CD4-positive, alpha-beta T cell treated with Interleukin-12 subunit alpha and Interleukin-12 subunit beta, for 1 hour (primary cell): ENCODE data around the gene SIPA1L3.

Experiments
- DNase-seq: peaks from one replicate; pipeline ENCODE4 v3.0.0-alpha.2; 2020

The SIPA1L3 gene

GRCh38 chr19:38163419-38164290 lies 256.6 kb downstream of the SIPA1L3 start:
- DNase-seq = no peak

GRCh38 chr19:38164526-38164925 lies 257.5 kb downstream of the SIPA1L3 start:
- DNase-seq = no peak

GRCh38 chr19:38165335-38165734 lies 258.3 kb downstream of the SIPA1L3 start:
- DNase-seq = no peak

GRCh38 chr19:38168637-38169036 lies 261.6 kb downstream of the SIPA1L3 start:
- no peak for DNase-seq

DNA sequence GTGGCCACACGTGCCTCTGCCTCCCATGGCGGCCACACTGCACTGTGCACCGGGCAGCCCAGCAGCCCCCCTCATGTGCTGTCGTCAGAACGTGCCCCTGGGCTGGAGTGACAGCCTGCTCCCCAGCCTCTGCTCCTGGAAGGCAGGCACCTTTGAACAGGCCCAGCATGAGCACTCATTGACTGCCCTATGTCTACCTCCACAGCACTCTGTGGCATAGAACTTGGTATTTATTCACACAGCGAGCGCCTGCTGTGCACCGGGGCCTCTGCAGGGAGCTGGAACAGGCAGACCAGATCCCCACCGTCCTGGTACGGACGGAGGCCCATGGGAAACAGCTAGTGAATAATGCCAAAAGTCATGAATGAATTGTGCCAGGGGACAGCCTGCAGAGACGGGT lies 263.3 kb downstream of the SIPA1L3 start:
- no peak for DNase-seq

DNA sequence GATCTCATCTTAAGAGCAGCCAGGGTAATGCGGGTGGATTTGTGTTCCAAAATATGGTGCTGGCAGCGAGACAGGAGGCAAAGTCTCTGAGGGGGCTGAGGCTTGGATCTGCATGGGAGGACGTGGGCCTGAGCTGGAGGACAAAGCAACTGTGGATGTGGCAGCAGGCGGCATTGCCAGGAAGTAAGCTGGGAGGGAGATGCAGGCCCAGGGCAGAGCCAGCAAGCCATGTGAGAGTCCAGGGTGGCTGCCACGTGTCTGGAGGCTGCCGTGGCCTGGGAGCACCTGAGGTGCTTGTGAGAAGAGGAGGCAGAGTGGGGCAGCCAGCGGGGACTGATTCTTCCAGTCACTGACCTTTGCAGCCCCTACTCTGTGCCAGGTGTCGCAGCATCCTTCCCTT lies 265.0 kb downstream of the SIPA1L3 start:
- no peak for DNase-seq

DNA sequence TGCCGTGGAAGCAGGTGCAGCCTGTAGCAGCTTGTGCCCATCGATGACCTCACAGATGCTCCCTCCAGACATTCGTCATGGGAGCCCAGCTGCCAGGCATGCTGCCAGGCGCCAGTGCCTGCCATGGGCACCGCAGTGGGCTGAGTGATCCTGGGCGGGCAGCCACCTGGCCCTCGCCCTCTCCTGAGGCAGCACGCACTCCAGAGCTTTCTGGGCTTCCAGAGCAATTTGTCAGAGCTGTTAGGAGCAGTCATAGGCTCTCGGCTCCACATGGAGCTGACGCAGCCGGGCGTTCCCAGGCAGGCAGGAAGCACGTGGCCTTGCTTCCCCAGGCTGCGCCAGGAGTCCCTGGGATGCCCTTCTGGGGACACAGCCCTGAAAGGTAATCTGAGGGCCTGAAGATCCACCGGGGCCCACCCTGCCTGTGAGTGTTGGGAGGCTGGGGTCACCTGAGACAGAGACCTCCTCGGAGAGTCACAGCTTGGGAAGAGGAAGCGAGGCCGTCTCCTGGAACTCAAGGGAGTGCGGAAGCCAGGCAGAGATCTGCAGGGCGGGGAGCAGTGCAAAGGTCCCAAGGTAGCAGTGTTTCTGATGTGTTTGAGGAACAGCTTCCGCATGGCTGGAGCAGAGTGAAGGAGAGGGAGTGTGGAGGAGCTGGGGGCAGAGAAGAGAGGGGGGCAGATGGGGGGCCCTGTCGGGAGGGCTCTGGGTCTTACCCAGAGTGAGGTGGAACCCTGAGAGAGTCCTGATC lies 266.5 kb downstream of the SIPA1L3 start:
- DNase-seq = no peak

GRCh38 chr19:38175422-38175821 lies 268.4 kb downstream of the SIPA1L3 start:
- DNase-seq = no peak

DNA sequence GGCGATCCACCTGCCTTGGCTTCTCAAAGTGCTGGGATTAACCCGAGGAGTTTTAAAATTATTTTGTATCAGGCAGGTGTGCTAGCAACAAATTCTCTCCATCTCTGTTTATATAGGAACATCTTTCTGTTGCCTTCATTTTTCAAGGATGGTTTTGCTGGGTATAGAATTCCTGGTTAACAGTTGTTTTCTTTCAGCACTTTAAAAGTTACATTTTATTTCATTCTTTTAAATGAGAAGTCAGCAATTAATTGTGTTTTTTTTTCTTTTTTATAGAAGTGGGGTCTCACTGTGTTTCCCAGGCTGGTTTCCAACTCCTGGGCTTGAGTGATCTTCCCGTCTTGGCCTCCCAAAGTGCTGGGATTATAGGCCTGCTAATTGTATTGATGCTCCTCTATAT lies 273.1 kb downstream of the SIPA1L3 start:
- no peak for DNase-seq

DNA sequence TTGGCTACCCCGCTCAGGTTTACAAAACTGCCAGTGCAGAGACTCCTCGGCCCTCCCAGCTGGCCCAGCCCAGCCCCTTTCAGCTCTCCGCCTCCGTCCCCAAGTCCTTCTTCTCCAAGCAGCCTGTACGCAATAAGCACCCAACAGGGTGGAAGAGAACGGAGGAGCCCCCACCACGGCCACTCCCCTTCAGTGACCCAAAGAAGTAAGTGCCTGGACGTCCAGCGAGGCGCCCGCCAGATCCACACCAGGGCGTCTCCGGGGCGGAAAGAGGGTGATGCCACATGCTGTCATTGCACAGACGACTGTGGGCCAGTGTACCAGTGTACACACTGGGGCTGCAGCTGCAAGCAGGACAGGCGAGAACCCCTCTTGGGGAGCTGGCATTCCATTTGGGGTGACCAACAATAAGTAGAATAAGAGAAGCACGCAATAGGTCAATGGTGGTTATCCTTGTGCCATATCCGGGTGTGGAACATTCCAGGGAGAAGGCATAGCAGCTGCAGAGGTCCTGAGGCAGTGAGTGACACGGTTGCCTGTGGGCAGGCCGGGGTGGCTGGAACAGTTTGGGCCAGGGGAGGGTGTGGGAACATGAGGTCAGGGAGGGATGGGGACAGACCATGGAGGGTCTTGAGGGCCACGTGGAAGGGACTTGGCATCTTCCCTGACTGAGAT lies 275.7 kb downstream of the SIPA1L3 start:
- no peak for DNase-seq

DNA sequence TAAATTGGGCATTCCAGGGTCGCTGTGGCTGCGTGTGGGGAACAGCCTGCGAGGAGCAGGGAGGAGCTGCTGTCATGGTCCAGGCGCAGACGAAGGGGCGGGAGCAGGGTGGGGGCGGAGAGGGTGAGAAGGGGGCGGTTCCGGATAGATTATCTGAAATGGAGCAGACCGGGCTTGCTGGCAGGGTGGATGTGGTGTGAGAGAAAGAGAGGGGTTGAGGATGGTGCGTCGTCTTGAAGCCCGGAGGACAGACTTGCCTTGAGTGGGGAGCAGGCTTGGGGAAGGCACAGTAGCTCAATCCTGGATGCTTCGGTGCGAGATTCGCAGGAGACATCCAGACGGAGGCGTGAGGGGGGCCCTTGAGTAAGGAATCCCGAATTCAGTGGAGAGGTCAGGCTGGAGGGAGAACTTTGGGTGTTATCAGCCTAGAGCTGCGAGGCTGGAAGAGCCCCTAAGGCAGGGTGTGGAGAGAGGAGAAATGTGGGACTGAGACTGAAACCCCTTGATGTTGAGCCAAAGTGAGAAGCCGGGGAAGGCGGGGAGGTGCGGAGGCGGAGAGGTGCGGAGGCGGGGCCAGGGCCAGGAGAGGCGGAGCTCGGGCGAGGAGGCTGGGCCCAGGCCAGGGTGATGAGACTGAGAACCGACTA lies 276.4 kb downstream of the SIPA1L3 start:
- no peak for DNase-seq

- no peak for DNase-seq
These were observed 277.8 kb downstream of the SIPA1L3 start for GRCh38 chr19:38184815-38185214.

DNA sequence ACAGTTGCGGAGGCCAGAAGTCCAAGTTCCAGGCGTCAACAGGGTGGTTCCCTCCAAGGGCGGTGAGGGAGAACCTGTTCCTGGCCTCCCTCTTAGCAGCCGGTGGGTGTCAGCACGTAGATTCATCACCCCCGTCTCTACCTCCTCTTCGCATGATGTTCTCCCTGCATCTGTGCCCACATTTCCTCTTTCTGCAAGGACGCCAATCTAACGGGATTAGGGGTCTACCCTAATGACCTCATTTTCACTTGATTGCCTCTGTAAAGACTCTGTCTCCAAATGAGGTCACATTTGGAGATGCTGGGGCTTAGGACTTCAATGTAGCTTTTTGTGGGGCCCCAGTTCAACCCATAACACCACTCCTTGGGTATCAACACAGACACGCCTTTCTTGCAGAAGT lies 278.6 kb downstream of the SIPA1L3 start:
- DNase-seq = no peak

DNA sequence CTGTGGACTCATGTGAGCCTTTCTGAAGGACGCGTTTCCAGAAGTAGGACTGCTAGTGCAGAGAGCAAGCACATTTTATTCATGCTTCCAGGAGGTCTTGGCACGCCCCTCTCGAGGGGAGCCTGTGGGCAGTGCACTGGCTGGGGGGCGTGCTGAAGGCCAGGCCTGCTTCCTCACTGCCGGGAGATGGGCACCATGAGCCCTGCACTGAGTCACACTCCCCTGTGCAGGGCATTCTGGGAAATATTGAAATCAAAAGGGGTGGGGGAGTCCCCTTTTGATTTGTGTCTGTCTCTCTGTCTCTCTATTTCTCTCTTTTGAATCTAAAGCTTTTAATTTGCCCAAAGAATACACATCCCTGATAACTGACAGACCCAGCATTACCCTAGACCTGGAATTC lies 283.1 kb downstream of the SIPA1L3 start:
- DNase-seq = no peak

GRCh38 chr19:38190793-38191192 lies 283.8 kb downstream of the SIPA1L3 start:
- no peak for DNase-seq

DNA sequence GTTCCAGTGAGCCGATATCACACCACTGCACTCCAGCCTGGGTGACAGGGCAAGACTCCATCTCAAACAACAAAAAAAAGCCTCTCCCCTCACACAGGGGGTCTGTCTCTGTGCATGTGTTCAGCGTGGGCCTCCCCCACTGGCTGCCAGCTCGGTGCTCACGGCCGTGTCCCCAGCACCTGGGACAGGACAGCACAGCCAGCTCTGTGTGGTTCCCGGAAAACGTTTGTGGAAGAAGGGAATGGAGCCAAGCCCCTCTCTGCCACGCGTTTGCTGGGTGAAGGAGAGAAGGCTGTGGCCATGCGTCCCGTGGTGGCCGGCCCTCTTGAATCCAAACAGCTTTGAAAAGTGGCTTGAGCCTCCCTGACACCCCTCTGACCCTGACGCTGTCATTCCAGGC lies 284.7 kb downstream of the SIPA1L3 start:
- DNase-seq = no peak

DNA sequence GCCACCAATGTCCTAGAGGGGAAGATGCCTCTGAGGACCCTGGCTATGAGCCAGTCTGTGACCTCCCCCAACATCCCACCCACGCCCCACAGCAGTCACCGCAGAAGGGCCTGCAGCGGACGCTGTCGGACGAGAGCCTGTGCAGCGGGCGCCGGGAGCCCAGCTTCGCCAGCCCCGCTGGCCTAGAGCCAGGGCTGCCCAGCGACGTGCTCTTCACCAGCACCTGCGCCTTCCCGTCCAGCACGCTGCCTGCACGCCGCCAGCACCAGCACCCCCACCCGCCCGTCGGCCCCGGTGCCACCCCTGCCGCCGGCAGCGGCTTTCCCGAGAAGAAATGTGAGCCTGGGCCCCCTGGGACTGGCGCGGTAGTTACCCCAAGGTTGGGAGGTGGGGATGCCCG lies 286.4 kb downstream of the SIPA1L3 start:
- DNase-seq = no peak

DNA sequence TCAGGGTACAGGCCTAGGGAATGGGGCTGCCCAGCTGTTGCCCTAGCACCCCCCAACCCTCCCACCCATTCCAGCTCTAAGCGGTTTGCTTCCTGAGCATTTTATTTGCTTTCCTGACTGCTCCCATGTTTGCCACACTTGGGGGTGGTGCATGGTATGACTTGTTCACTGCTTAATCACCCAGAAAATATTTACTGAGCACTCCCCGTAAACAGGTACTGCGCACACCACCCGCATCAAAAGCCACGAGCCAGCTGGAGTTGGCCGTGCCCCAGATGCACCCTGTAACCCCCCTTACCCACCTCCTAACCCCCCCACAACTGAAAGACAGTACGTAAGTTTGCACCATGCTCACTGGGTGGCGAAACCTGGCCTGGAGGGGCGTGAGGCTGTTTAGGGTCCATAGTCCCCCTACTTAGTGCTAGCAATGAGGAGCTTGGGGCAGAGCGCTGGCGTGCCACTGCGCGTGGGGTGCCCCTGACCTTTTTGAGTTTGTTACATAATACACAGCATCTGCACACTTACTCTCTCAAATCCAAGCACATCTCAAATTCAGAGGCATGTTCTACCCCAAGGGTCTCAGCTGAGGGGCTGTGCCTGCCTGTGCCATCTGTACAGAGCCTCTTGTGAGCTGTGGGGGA lies 287.2 kb downstream of the SIPA1L3 start:
- no peak for DNase-seq

DNA sequence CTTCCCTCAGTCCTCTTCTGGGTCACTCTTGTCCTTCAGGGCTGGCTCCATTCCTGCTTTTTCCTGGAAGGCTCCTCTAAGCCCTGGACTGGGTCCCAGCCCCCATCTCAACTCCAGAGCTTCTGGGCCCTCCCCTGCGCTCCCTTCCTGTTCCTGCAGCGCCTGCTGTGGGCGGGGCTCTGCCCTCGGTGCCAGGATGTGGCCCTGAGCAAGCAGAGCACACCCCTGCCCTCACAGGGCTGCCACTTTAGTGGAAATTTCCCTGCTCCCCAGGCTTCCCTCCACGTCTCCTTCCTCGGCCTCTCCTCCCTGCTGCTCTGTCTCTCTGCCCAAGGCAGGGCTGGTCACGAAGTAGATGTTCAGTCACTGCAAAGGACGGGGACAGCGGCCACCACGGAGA lies 288.2 kb downstream of the SIPA1L3 start:
- no peak for DNase-seq

GRCh38 chr19:38196245-38196837 lies 289.3 kb downstream of the SIPA1L3 start:
- no peak for DNase-seq

GRCh38 chr19:38196948-38197656 lies 290.1 kb downstream of the SIPA1L3 start:
- no peak for DNase-seq
